Neutrophil (primary cell): ENCODE results near the gene DNAJB1.
"Not testable (repeated sequence)": the region's sequence is repeated elsewhere in the genome, so short reads cannot be mapped to it uniquely, and the experiment has no call there.

Experiments used
- H3K27ac ChIP-seq: fragments of 200-600 bp; sonication (generic); 2 replicates; pipeline ENCODE4 v1.5.1; 2016; ENCODE audit warnings: mild to moderate bottlenecking, moderate library complexity
- H3K27me3 ChIP-seq: fragments of 200-600 bp; sonication (generic); 2 replicates; pipeline ENCODE4 v1.6.0; 2016; ENCODE audit warnings: mild to moderate bottlenecking
- H3K36me3 ChIP-seq: fragments of 200-600 bp; sonication (generic); 2 replicates; pipeline ENCODE4 v1.5.1; 2017
- H3K4me1 ChIP-seq, 2 experiments: fragments of 200-600 bp in 1 of 2; sonication (generic) in 1 of 2; 1 replicate in 1 of 2; 2 replicates in 1 of 2; pipeline versions ENCODE4 v1.5.1 to v1.6.1; 2013 to 2016; ENCODE audit warnings: low read depth in 1 of 2, low read length in 1 of 2, mild to moderate bottlenecking in 1 of 2, moderate library complexity in 1 of 2; ENCODE audit not compliant: control insufficient read depth in 1 of 2, insufficient read depth in 1 of 2
- H3K4me3 ChIP-seq, 2 experiments: fragments of 200-600 bp in 1 of 2; sonication (generic) in 1 of 2; 1 replicate in 1 of 2; 2 replicates in 1 of 2; pipeline ENCODE4 v1.5.1; 2013 to 2016; ENCODE audit warnings: low read depth in 1 of 2, low read length in 1 of 2, mild to moderate bottlenecking in 1 of 2, moderate library complexity in 1 of 2
- H3K9me3 ChIP-seq: fragments of 200-600 bp; sonication (generic); 2 replicates; pipeline ENCODE4 v1.5.1; 2016
- CTCF ChIP-seq: fragments of 200-600 bp; sonication (generic); IDR thresholded peaks from 2 replicates; pipeline ENCODE4 v1.5.1; 2016; ENCODE audit warnings: antibody characterized with exemption

Gene DNAJB1

DNA sequence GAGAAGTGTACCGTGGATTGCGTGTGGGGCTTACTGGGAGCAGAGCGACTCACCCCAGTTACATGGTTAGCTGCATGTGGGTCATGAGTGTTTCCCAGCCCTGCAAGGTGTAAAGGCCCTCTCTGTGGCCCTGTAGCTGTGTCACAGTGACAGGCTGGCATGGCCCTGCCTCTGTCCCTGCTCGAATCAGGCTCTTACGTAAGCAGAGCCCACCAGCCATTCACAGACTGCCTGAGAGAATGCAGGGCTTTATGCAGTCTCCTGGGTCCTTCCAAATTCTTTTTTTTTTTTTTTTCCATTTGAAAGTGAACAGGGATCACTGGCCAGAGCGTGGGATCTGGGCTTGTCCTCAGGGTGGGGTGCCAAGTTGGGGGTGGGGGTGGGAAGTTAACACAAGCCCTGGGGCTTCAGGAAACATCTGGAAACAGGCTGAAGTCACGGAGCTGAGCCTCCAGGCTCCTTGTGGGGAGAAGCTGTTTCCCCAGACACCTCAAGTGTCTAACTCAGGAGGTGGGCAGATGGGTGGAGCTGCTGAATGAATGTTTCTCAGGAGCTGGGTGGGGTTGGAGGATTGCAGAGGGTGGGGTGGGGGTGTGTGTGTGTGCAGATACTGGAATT, 24.6 kb upstream of the DNAJB1 start:
- Histone ChIP-seq H3K27me3 (no peaks in the 10 kb centered on the region), H3K9me3 (no peaks in the 10 kb centered on the region), H3K4me1 (peaks cover 0 to 2% of the 10 kb centered on the region in 2 experiments), H3K4me3 (no peak overlapping the region), H3K27ac (no peak overlapping the region), H3K36me3 (no peaks in the 10 kb centered on the region)
- no peak for TF ChIP-seq CTCF

- H3K4me1 ChIP-seq, H3K9me3 ChIP-seq, H3K27ac ChIP-seq, H3K4me3 ChIP-seq, H3K27me3 ChIP-seq, H3K36me3 ChIP-seq: not testable (repeated sequence)
These were observed 23.8 kb upstream of the DNAJB1 start for GRCh38 chr19:14541979-14542378.

GRCh38 chr19:14540741-14541525, 22.7 kb upstream of the DNAJB1 start:
- Histone ChIP-seq H3K36me3 (no peaks in the 10 kb centered on the region), H3K9me3 (no peaks in the 10 kb centered on the region), H3K4me1 (peaks cover 3 to 8% of the 10 kb centered on the region in 2 experiments), H3K27ac (no peak overlapping the region), H3K27me3 (no peaks in the 10 kb centered on the region), H3K4me3 (no peak overlapping the region)
- no peak for TF ChIP-seq CTCF

DNA sequence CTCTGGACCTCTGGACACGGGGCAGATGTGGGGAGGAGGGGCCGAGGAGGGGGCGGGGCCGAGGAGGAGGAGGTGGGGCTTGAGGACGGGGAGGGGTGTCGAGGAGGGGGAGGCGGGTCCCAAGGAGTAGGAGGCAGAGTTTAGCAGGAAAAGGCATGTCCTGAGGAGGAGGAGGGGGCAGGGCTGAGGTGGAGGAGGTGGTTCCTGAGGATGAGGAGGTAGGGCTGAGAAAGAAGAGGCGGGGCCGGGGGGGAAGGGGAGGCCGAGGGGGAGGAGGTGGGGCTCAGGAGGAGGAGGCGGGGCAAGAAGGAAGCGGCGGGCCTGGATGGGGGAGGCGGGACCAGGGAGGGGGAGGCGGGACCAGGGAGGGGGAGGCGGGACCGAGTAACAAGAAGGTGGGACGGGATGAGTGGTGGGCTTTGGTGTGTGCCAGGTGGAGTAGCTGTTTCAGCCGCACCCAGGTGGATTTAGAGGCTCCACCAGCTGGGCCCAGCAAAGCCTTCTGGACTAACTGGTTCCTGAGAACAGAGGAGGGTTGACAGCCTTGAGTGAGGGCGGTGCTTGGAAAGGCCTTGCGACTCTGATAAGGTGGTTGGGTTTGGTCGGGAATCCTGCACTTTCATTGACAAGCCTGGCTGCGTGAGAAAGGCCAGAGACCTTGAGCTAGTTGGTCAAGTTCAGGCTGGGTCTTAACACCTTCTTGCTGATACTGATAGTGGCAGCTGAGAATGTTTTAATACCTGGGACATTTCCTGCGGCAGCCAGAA, 18.9 kb upstream of the DNAJB1 start:
- TF ChIP-seq CTCF: no peak
- Histone ChIP-seq H3K4me1 (peaks cover 10 to 13% of the 10 kb centered on the region in 2 experiments), H3K27ac (peak overlapping the region; percentile 35), H3K36me3 (no peaks in the 10 kb centered on the region), H3K27me3 (no peaks in the 10 kb centered on the region), H3K9me3 (no peaks in the 10 kb centered on the region), H3K4me3 (peak overlapping the region in 1 of 2 experiments; percentile 49)

DNA sequence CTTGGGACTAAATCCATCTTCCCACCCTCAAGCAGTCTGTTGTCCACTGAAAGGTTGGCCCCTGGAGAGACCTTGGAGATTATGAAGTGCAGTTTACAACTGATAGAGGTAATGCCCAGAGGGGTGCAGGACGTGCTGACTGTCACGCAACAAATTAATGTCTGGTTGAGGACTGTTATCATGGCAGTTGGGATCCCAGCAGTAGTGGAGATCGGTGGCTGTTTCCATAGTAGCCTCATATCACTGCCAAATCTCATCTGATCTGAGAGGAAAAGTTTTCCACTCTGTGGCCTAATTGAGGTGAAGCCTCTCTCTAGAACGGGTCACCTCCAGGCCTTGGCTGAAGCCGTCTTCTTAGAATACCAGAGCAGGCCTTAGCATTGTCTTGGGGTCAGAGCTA, 15.3 kb upstream of the DNAJB1 start:
- Histone ChIP-seq H3K27me3 (no peaks in the 10 kb centered on the region), H3K4me3 (no peak overlapping the region), H3K36me3 (no peaks in the 10 kb centered on the region), H3K4me1 (peaks cover 30 to 33% of the 10 kb centered on the region in 2 experiments), H3K9me3 (no peaks in the 10 kb centered on the region), H3K27ac (no peak overlapping the region)
- no peak for TF ChIP-seq CTCF
